SH-SY5Y (cell line): Measurements from ENCODE around the gene GOLM1.

Source experiments
- GATA2 ChIP-seq: IDR thresholded peaks from 2 replicates; pipeline ENCODE4 v1.6.1; 2011; ENCODE audit warnings: mild to moderate bottlenecking, low read depth, low read length
- GATA3 ChIP-seq: IDR thresholded peaks from 2 replicates; pipeline ENCODE4 v1.6.1; 2011; ENCODE audit warnings: low read depth, mild to moderate bottlenecking, low read length, moderate library complexity

- TF ChIP-seq GATA2 (no peak), GATA3 (no peak)
Measured at GRCh38 chr9:86009133-86009532, 90.2 kb downstream of the GOLM1 start.
